ENCODE measurements around the gene NEXMIF. TPM values are rescaled to one million over a fixed set of nuclear protein-coding genes. Genes with fewer than 3 reads are reported as not detected.
"Not testable (repeated sequence)": the region's sequence is repeated elsewhere in the genome, so short reads cannot be mapped to it uniquely, and the experiment has no call there.

The NEXMIF gene
- total RNA-seq, 1 donor from 2014 or later: 0.22 TPM

DNA sequence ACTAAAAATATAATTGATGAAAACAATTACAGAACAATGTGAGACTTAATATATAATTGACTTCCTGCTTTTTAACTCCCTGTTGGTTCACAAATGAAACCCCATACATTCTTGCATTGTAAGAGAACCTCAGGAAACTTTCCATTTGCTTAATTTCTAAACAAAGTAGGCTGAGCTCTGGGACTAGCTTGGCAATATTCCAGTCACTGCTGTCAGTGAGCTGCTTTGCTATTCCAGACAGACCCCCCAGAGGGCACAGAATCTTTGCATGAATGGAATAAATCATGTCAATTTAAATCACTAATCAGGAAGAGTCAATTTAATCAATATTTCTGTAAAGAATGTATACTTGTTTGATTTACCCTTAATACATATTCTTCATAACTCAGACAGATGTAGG is 110.6 kb downstream of the NEXMIF start:
- DNase-seq (ENCODE audit: missing footprints): no peak
- intact Hi-C loops (cut with DNase I): no loop called here
- ATAC-seq: no peak

DNA sequence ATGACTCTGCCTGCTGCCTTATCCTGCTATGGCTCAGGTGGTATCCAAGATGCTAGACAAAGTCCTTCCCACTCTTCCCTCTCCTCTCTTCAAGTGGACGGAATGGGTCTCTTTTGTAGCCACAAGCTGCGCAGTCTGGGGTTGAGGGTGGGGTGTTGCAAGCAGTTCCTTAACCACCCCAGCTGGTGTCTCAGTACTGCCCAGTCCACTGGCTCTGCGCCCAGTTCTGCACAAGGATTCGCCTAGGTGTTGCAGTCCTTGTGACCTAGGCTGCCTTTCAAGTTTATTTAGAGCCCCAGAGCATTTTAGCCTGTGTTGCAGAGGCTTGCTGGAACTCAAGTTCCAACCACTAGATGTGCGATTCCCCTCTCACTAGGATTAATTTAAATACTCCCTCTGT is 120.7 kb downstream of the NEXMIF start:
- intact Hi-C loops (cut with DNase I): no loop called here
- ATAC-seq: no peak
- DNase-seq (ENCODE audit: missing footprints): no peak

DNA sequence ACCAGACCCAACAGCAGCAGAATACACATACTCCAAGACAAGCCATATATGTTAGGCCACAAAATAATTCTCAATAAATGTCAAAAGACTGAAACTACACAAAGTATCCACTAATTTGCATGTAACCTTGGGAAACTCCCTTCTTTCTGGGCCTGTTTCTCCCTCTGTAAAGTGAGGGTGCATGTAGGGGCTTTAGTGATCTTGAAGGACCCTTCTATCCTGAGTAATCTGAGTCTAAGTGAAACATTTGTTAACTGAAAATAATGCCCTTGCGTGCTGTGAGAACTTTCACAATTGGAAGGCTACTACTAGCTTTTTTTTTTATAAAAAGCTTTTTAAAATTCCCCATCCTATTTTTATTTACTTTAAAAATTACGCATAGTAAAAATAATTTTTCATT is 125.2 kb downstream of the NEXMIF start:
- intact Hi-C loops (cut with DNase I): no loop called here
- DNase-seq (ENCODE audit: missing footprints): no peak
- ATAC-seq: no peak

GRCh38 chrX:74797338-74797887 is 127.8 kb downstream of the NEXMIF start:
- ATAC-seq: no peak
- intact Hi-C loops (cut with DNase I): no loop called here
- no peak for DNase-seq (ENCODE audit: missing footprints)

GRCh38 chrX:74788545-74789086 is 136.6 kb downstream of the NEXMIF start:
- intact Hi-C loops (cut with DNase I): no loop called here
- DNase-seq (ENCODE audit: missing footprints) (no peak), ATAC-seq (no peak)

DNA sequence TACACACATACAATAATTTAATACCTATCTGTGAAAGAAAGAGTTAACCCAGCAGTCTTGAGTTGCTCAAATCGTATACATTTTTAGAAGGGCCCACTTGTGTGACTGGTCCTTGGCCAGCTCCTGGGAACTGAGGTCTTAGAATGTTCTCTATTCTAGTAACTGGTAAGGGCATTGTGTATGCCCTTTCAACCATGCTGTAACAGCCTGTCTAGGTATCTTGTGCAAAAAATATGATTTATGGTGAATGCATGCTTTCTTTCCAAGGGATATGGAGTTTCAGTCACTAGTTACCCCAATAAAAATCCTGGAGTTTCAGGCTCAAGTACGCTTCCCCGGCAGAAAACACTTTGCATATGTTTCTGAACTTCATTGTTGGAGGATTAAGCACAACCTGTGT is 140.6 kb downstream of the NEXMIF start:
- intact Hi-C loops (cut with DNase I): no loop called here
- no peak for DNase-seq (ENCODE audit: missing footprints)
- ATAC-seq: no peak

- DNase-seq (ENCODE audit: missing footprints) (no peak), ATAC-seq (no peak)
- intact Hi-C loops (cut with DNase I): no loop called here
Observed at GRCh38 chrX:74781507-74782034, 143.7 kb downstream of the NEXMIF start.

GRCh38 chrX:74779175-74779574 is 146.1 kb downstream of the NEXMIF start:
- intact Hi-C loops (cut with DNase I): no loop called here
- ATAC-seq (no peak), DNase-seq (ENCODE audit: missing footprints) (no peak)

- DNase-seq (ENCODE audit: missing footprints) (no peak), ATAC-seq (no peak)
- intact Hi-C loops (cut with DNase I): no loop called here
Observed at GRCh38 chrX:74774988-74775387, 150.3 kb downstream of the NEXMIF start.

DNA sequence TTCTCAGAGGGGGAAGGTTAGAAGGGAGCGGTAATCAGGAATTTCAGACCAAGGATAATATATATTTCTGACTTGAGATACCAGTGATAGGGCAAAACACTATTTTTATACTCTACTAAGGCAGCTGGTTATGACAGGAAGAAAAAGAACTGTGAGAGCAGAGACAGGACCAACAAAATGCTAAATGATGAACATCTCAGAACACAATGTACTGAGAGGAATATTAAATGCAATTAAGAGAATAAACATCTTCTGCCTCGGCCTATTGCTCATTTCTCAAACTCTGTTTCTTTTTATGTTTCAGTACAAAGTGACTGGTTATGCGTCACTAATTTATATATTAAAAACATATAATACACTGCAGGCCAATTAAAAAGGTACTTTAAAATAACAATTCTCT is 188.8 kb downstream of the NEXMIF start:
- DNase-seq (ENCODE audit: missing footprints) (no peak), ATAC-seq (no peak)
- intact Hi-C loops (cut with DNase I): no loop called here

- DNase-seq (ENCODE audit: missing footprints) (no peak), ATAC-seq (no peak)
Observed at GRCh38 chrX:74705269-74705668, 220.0 kb downstream of the NEXMIF start.

DNA sequence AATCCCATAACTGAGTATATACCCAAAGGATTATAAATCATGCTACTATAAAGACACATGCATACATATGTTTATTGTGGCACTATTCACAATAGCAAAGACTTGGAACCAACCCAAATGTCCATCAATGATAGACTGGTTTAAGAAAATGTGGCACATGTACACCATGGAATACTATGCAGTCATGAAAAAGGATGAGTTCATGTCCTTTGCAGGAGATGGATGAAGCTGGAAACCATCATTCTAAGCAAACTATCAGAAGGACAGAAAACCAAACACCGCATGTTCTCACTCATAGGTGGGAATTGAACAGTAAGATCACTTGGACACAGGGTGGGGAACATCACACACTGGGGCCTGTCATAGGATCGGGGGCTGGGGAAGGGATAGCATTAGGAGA is 223.9 kb downstream of the NEXMIF start:
- ATAC-seq; DNase-seq (ENCODE audit: missing footprints); intact Hi-C loops (cut with DNase I): not testable (repeated sequence)

More at GRCh38 chrX:74705269-74705668, 220.0 kb downstream of the NEXMIF start:
- intact Hi-C loops (cut with DNase I): no loop called here

DNA sequence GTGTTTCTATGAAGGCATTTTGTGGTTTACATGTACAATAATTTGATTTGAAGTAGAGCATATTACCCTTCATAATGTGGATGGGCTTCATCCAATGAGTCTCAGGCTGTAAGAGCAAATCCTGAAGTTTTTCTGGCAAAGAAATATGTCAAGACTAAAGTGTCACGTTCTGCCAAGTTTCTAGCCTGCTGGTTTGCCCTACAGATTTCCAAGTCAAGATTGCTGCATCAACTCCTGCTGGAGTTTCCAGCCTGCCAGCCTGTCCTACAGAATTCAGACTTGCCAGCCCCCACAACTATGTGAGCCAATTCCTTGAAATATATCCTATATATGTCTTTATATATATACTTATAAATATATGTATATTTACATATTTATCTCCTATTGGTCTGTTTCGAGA is 240.8 kb downstream of the NEXMIF start:
- ATAC-seq: no peak
- intact Hi-C loops (cut with DNase I): no loop called here
- DNase-seq (ENCODE audit: missing footprints): no peak

Other genes with a start within 250 kb of the NEXMIF start
- gene ABCB7, start 230.8 kb upstream of the NEXMIF start, total RNA-seq: 37.7 TPM